Tongue (tissue), 2 donors: Measurements from ENCODE around the gene RDX. TPM values are rescaled to one million over a fixed set of nuclear protein-coding genes. Genes with fewer than 3 reads are reported as not detected.
"Not testable (repeated sequence)": the region's sequence is repeated elsewhere in the genome, so short reads cannot be mapped to it uniquely, and the experiment has no call there.

ENCODE experiments used
- DNase-seq: peaks from one replicate; pipeline ENCODE4 v3.0.0-alpha.2; 2015
- total RNA-seq: library from RNA; depleted of rRNA; stranded (reverse); fragments of >200 nt; gene quantifications from one replicate; pipeline ENCODE4 v1.2.3, GENCODE V29; 2014

The RDX gene
- total RNA-seq, 1 donor from 2014 or later = 80.5 TPM

DNA sequence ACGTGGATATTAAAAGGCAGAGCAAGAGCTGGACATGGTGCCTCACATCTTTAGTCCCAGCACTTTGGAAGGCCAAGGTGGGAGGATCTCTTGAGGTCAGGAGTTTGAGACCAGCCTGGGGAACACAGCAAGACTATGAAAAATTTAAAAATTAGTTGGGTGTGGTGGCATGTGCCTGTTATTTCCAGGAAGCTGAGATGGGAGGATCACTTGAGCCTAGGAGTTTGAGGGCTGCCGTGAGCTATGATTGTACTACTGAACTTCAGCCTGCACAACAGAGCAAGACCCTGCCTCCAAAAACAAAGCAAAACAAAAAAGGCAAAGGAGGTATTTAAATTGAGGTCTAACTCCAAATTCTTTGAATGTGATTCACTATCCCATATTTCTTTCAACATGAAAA, 23.5 kb downstream of the RDX start:
- no peak for DNase-seq

DNA sequence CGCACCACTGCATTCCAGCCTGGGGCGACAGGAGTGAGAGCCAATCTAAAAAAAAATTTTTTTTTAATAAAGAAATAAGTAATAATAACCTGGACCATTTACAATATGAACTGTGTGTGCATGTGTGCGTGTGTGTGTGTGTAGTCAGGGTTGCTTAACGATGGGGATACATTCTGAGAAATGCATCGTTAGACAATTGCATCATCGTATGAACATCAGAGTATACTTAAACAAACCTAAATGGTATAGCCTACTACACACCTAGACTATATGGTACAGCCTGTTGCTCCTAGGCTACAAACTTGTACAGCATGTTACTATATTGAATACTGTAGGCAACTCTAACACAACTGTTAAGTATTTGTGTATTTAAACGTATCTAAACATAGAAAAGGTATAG, 26.4 kb downstream of the RDX start:
- no peak for DNase-seq

DNA sequence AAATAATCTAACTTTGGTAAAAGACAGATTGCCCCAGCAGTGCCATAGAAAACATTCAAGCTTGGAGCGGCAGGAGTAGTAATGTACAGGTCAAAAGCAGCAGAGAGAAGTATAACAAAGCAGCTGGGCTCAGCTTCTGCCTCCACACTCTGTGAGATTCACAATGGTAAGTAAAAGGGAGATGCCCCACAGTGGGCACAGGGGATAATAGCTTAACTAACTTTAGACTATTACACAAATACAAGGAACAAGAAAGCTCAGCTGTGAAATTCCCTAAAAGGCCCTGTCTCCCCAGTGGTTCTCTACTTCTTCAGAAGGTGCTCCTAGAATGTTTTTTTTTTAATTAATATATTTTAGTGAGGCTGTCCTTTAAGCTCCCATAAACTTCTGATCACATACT, 28.0 kb downstream of the RDX start:
- no peak for DNase-seq

DNA sequence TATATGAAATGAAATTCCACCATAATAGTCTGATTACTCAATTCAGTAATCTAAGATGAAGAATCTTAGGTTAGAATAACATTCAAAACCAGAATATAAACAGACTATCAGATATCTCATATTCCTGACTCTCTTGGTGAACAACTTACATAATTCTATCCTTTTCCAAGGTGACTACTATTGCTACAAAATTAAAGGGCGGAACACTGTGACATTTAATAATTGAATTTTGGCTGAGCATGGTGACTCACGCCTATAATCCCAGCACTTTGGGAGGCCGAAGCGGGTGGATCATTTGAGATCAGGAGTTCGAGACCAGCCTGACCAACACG, 34.4 kb downstream of the RDX start:
- no peak for DNase-seq

DNA sequence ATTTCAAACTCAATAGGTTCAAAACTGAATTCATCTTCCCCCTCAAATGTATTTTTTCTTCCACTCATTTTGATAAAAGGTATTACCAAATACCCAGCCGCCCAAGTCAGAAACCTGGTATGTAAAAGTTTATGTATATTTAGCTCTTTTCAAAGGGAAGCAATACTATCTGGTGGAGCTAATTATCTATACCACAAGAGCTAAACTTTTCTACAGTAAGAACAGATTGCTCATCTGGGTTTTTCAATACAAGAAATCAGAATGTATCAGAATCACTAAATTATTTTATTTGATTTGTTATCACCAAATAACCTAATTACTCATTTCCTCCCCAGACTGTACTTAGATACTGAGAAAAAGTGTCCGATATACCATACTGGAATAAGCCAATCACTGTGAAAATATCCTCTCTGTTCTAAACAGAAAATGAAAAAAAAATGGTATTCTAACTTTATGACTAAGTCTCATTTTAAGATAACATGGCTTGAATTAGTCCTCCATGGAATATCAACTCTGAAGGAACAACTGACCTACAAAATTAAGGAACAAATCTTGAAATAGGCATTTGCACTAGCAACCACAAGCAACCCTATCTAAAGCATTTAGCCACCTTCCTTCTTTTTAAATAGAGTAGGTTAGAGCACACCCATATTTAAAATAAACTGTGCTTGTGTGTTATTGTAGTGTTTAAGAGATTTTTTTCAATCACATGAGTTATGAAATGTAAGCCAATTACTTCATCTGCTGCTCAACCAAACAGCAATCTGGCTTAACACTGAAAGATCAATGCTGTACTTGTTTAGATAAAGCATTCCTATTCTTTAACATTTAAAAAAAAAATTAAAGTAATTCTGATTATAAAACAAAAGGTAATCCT, 35.0 kb downstream of the RDX start:
- DNase-seq = no peak

DNA sequence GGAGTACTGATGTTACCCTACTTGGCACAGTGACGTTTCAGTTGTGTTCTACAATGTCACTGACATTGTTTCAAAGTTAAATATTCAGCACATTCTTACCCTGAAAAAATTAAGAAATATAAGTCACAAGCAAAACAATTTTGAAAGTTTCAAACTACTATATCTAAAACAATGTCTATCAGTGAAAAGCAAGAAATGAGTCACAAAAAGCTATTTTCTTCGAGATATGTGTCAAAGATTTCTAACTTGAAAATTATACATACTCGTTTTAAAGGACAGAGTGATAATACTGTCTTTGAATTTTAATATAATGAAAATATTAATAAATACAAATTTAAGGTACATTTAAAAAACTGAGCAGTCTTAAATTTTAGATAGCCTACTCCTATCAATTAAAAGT, 42.9 kb downstream of the RDX start:
- DNase-seq = no peak

DNA sequence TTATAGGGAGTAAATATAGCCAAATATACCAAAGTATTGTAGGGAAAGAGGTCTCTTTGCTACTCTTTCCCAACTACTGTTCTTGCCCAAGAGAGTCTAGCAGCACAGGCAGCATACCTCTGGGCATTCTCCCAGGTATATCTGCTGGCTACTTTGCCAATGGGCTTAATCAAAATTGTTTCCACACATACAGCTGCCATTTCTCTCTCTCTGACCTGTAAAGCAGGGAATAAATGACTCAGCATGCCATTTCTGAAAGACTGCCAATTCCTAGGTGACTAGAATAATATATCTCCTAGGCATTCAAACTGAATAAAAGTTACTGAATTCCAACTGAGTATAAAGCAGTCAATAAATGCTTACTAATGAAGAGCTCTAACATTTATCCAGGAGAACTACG, 44.6 kb downstream of the RDX start:
- DNase-seq = no peak

DNA sequence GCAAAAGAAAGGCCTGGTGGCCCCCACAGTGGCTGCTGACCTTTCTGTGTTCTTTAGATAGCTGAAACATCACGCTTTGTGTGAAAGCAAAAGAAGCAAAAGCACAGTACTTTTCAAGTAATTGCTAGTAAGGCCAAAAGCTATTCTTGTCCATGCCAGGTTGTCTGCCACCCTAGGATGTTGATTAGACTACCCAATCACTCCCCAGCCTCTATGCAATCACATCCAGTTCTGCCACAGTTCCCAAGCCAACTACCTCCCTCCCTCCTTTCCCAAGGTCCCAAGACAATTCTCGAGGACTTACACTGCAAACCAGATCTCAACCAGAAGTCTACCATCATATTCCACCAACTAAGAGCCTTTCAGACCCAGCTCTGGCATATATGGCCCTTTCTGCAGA, 46.2 kb downstream of the RDX start:
- no peak for DNase-seq

DNA sequence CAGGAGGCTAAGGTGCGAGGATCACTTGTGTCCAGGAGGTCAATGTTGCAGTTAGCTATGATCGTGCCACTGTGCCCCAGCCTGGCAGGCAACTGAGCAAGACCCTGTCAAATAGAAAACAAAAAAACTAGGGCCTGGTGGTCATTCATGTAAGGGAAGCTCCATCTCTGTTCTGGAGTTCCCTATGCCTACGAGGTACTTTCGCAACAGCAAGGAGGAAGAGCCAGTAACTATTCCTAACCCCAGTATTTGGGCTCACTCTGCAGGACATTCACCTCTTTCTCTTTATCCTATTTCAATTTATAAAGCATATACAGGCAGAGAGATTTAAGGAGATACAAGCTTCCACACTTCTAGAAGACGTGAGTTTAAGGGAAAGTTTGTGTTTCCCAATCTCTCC, 46.6 kb downstream of the RDX start:
- DNase-seq = no peak

DNA sequence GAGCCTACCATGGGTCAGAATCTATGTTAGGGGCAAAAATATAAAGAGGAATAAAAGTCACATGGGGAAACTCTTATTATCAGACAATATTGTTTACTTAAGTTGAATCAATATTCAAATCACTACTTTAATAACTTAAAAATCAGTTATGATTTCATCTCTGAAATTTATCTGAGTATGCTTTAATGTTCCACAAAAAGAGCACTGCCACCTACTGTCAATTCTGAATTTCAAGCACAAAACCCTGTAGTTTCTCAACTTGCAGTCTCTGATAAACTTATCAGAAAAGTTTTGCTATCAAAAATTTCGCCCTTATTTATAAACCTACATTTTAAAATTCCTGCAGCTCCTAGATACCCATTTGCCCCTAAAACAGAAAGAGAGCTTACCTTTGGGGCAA, 47.3 kb downstream of the RDX start:
- peak; percentile 7 for DNase-seq

DNA sequence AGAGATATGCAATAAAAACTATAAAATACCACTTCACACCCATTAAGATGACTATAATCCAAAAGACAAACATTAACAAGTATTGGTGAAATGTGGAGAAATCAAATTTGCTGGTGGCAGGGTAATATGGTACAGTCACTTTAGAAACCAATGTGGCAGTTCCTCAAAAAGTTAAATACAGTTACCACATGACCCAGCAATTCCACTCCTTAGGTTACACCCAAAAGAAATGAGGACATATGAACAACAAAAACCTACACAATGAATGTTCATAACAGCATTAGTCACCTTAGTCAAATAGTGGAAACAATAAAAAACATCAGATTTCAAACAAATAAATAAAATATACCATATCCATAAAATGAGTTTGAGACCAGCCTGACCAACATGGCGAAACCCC, 52.6 kb downstream of the RDX start:
- DNase-seq = no peak

DNA sequence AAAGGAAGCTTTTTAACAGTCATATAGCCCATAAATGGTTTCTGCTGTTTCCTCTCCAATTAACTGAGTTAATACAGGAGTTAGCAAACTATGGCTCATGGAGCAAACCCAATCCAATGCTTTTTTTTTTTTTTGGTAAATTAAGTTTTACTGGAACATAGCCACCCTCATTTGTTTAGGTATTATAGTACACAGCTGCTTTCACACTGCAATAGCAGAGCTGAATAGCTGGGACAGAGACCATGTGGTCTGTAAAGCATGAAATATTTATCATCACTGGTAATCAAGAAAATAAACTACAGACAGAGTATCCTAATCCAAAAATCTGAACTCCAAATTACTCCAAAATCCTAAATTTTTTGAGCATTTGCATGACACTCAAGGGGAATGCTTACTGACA, 53.7 kb downstream of the RDX start:
- no peak for DNase-seq

DNA sequence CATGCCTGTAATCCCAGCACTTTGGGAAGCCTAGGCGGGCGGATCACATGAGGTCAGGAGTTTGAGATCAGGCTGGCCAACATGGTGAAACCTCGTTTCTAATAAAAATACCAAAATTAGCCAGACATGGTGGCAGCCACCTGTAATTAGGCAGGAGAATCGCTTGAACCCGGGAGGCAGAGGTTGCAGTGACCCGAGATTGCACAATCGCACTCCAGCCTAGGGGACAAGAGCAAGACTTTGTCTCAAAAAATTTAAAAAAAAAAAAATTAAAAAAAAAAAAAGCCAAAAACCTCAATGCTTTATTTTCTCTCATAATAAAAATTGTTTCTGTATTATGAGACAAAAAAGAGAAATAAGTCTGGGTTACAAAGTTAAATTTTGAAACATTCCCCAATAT, 54.2 kb downstream of the RDX start:
- no peak for DNase-seq

DNA sequence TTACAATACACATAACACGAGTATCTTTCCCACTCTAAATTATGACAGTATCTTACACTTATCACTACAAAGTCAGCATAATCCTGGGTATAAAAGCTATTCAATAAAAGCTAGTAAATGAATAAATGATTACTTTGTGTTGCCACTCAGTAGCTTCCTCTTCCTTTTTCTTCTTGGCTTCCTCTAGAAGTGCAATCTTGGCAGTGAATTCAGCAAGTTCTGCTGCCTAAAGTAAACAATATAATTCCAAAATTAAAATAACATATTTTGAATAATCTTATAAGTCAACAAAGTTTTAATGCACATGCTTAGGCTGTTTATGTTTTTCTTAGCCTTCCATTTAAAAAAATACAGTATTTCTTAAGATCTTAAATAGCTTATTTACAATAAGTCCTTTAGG, 60.4 kb downstream of the RDX start:
- DNase-seq = no peak

DNA sequence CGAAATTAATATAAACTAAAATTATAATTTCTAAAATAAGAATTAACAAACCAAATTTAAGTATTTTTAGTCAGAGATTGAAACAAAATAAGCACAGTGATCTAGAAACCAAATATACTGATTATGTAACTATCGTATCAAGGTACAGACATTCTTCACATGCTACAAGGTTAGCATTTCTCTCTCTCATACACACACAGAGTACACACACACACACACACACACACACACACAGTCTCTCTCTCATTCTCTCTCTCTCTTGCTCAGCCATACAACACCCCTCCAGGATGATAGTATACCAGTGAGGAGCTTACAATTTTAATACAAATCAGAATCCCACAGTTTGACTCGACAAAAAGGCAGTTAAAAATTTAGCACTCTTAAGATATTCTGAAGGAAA, 66.0 kb downstream of the RDX start:
- no peak for DNase-seq

DNA sequence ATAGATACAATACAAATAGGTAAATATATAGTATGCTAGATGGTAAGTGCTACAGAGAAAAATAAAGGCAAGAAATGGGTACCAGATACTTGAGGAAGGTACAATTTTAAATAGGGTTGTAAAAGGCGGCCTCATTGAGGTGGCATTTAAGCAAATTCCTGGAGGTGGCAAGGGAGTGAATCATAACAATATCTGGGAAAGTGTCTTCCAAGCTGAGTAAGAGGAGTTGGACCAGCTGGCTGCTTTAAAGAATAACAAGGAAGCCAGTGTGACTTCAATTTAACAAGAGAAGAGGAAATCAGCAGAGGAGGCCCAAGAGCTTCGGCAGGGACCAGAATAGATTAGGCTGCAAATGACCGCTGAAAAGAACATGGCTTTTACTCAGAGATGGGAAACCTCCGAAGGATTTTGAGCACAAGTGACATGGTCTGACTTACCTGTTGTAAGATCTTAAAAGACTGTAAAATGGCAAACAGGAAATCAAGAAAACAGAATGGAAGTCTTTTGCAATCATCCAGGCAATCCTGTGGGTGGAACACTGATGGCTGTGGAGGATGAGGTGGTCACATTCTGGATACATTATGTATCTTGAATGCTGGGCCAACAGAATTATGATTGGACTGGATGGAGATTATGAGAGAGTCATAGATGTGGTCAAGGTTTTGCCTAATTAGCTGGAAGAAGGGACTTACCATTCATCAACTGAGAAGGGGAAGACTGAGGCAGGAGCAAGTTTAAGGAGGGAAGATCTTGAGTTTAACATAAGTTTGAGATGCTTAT, 77.2 kb downstream of the RDX start:
- no peak for DNase-seq

DNA sequence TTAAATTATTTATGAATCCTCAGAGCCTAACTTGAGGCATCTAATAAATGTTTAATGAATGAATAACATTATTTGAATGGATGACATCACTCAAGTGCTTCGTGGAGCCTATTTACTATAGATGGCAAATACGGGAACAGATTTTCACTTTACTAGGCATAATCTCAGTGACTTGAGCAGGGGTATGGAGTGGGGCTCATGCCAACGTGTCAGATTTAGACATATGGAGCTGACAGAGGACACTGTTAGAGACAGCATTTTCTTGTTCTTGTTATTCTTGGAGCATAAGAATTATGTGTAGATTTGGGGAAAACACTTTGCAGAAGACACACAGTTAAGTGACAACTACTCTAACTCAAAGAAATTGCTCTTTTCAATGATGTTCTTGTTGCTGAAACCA, 78.5 kb downstream of the RDX start:
- no peak for DNase-seq

DNA sequence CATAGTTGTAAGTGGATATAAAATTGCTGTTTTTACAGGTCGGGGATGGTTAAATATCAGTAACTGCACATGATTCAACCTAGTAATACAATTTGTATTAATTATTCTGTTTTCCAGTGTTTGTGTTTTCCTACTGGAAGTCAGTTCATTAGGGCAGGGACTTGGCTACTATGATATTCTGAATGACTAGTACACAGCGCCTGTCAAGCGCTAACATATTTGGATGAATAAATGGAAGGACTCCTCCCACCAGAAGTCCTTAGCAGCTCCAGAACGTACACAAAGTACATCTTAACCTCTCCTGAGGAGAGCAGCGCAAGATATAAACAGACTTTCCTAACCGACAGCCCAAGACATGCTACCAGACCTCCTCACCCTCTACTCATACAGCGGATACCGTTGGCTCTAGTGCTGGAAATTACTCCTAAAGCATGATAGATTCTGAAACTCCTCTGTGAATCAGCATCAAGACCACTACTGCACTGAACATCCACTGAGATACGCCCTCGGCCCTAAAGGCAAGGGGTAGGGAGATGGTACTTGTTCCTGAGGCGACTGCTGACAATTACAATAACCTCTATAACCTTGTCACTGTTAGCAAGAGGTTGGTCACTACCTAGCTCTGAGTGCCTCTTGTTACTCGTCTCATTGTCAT, 79.1 kb downstream of the RDX start:
- no peak for DNase-seq

DNA sequence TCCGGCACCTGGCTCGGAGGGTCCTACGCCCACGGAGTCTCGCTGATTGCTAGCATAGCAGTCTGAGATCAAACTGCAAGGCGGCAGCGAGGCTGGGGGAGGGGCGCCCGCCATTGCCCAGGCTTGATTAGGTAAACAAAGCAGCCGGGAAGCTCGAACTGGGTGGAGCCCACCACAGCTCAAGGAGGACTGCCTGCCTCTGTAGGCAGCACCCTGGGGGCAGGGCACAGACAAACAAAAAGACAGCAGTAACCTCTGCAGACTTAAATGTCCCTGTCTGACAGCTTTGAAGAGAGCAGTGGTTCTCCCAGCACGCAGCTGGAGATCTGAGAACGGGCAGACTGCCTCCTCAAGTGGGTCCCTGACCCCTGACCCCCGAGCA, 87.1 kb downstream of the RDX start:
- not testable (repeated sequence) for DNase-seq

DNA sequence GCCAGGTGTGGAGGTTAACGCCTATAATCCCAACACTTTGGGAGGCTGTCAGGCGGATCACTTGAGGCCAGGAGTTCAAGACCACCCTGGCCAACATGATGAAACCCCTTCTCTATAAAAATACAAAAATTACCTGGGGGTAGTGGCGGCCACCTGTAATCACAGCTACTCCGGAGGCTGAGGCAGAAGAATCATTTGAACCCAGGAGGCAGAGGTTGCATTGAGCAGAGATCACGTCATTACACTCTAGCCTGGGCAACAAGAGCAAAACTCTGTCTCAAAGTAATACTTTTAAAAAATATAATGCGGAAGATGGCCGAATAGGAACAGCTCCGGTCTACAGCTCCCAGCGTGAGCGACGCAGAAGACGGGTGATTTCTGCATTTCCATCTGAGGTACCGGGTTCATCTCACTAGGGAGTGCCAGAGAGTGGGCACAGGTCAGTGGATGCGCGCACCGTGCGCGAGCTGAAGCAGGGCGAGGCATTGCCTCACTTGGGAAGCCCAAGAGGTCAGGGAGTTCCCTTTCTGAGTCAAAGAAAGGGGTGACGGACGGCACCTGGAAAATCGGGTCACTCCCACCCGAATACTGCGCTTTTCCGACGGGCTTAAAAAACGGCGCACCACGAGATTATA, 87.6 kb downstream of the RDX start:
- DNase-seq = not testable (repeated sequence)

DNA sequence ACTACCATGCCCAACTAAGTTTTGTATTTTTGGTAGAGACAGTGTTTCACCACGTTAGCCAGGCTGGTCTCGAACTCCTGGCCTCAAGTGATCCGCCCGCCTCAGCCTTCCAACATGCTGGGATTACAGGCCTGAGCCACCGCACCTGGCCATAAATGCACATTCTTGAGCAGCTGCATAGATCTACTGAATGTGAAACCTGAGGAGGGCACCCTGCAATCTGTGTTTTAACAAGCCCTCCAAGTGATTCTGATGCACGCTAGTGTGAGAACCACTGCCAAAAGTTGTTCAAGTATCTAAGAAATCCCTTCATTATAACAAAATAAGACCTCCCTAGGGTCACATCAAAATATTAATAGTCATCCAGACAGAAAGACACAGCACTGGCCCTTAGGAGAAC, 89.3 kb downstream of the RDX start:
- DNase-seq = peak; percentile 6

DNA sequence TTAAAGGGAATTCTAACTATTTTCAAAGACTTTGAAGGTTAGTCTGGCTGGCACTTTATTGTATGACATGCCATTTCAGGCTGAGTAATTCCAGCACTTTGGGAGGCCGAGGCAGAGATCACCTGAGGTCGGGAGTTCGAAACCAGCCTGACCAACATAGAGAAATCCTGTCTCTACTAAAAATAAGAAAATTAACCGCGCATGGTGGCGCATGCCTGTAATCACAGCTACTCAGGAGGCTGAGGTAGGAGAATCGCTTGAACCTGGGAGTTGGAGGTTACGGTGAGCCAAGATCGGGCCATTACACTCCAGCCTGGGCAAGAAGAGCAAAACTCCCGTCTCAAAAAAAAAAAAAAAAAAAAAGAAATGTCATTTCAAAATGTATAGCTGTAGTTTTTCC, 95.6 kb downstream of the RDX start:
- no peak for DNase-seq

DNA sequence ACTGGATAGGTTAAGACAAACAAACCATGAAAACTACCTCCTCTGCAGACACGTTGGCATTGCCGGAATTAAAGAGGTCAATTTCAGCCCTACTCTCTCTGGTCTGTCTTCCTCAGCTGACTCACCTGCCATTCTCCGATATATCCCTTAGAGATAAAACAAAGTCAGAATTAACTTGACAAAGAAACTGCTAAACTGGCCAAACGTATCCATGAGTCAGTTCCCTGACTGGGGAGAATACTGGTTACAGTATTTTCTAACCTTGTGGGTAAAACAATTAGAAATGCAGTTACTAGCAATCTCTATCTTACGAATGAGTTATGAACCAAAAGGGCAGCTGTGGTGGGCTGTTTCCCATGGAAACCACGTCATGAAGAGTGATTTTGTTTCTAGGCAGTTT, 96.2 kb downstream of the RDX start:
- no peak for DNase-seq
